Heart right ventricle (tissue), 16 donors: ENCODE results near the gene PTPRN2. TPM values are rescaled to one million over a fixed set of nuclear protein-coding genes. Genes with fewer than 3 reads are reported as not detected.

ENCODE experiments used
- ATAC-seq, 8 donors: fragments of 200-7000 bp; cut with Tn5 transposase; one replicate each; pipeline ENCODE4 v1.9.1; 2020; ENCODE audit warnings: mild to moderate bottlenecking in 8 of 8, moderate library complexity in 8 of 8, moderate number of reproducible peaks in 1 of 8
- DNase-seq, 2 donors: peaks; one replicate each; pipeline ENCODE4 v3.0.0-alpha.2; 2020
- H3K27ac ChIP-seq, 10 donors: fragments of 200-600 bp; sonication (generic) in 2 of 10; one replicate each; pipeline versions ENCODE4 v1.5.0 to v1.8.0; 2020 to 2022; ENCODE audit warnings: mild to moderate bottlenecking in 3 of 10
- H3K27me3 ChIP-seq, 7 donors: fragments of 200-600 bp; one replicate each; pipeline ENCODE4 v1.8.0; 2021 to 2022; ENCODE audit warnings: mild to moderate bottlenecking in 2 of 7
- H3K36me3 ChIP-seq, 9 donors: fragments of 200-600 bp; sonication (generic) in 1 of 9; one replicate each; pipeline versions ENCODE4 v1.5.0 to v1.8.0; 2020 to 2022; ENCODE audit warnings: mild to moderate bottlenecking in 2 of 9
- H3K4me1 ChIP-seq, 9 donors: fragments of 200-600 bp; sonication (generic) in 1 of 9; one replicate each; pipeline versions ENCODE4 v1.5.0 to v1.8.0; 2020 to 2022; ENCODE audit warnings: mild to moderate bottlenecking in 4 of 9
- H3K4me3 ChIP-seq, 10 donors: fragments of 200-600 bp; sonication (generic) in 2 of 10; one replicate each; pipeline versions ENCODE4 v1.5.0 to v1.8.0; 2020 to 2022; ENCODE audit warnings: mild to moderate bottlenecking in 7 of 10, moderate library complexity in 2 of 10
- H3K9me3 ChIP-seq, 11 donors: fragments of 200-600 bp in 10 of 11; sonication (generic) in 2 of 11; one replicate each; pipeline versions ENCODE4 v1.5.0 to v1.8.0; 2013 to 2022; ENCODE audit warnings: mild to moderate bottlenecking in 2 of 11, control low read depth in 1 of 11, moderate library complexity in 1 of 11
- WGBS, 2 donors: extraction: QIAGEN DNeasy Blood & Tissue Kit; methylation state at CpG; one replicate each; pipeline ENCODE4 v1.1.7; 2013; ENCODE audit warnings: inconsistent platforms in 1 of 2; 5-methylcytosine and 5-hydroxymethylcytosine counted together
- intact Hi-C, 10 donors: fragments of 100-400 bp; cut with DNase I; formaldehyde crosslinking; loops; one replicate each; pipeline versions ENCODE4 v1.11.1 to v1.14.2; 2022
- polyA plus RNA-seq, 2 donors: library from polyadenylated mRNA; stranded (reverse); fragments of 200-250 nt; gene quantifications; one replicate each; pipeline ENCODE4 v1.2.3, GENCODE V29; 2013
- total RNA-seq, 10 donors: library from RNA; stranded (reverse); fragmentation: NEBNext Ultra II Directional in 3 of 10; extraction: Animal tissue kit (Norgen Biotek cat#: 25700) in 3 of 10; gene quantifications; one replicate each; pipeline versions ENCODE4 v1.2.1 to v1.2.4, GENCODE V29; 2021 to 2023
- TF ChIP-seq, protein P1 (sequence below), 9 donors: fragments of 200-600 bp; sonication (generic) in 2 of 9; IDR thresholded peaks; one replicate each; pipeline versions ENCODE4 v1.5.0 to v1.8.0; 2021 to 2022; ENCODE audit warnings: antibody characterized with exemption in 9 of 9, mild to moderate bottlenecking in 5 of 9, moderate library complexity in 1 of 9
- donor health status: Arrhythmogenic right ventricular cardiomyopathy.
- donor health status: ischemic (EF 13 %, LVEDD 7.1; RV severe dilation, severe dysfunction).
- donor health status: healthy with polysubstance abuse.
- donor health status: DM: no; HTN: yes; CAD: no.
- donor health status: DM: no; HTN: no; CAD: no.
- donor health status: ischemic (EF 25% LVEDD 6.9; RV normal size, moderate dysfunction).
- donor health status: ischemic (EF 25% LVEDD 5.7; RV mildly dilated, moderate dysfunction).
- donor health status: healthy.
- donor health status: DM: yes; HTN: yes; CAD: no.
- donor health status: Ischemic cardiomyopathy.
- donor health status: ischemic (EF 35%, LVEDD 5.7; RV mildly dilated, moderate dysfunction).
- donor health status: nonischemic (EF 11% LVEDD 7.7; RV severe dilation, severe dysfunction).
- donor health status: DM: yes; HTN: yes; CAD: no.
- donor health status: PGD.
- donor health status: ischemic (EF 29% LVEDD 5.4; RV normal size, mild dysfunction).
- donor health status: nonischemic (EF 23%, LVEDD 6.1; RV moderate dilation, normal function).

Gene PTPRN2
- total and polyA plus RNA-seq, 12 donors, result 0.82 to 1.8 (median 1.3) TPM

GRCh38 chr7:157719008-157719682 lies 868.5 kb downstream of the PTPRN2 start:
- no peak overlapping the region for H3K4me3 ChIP-seq
- no peaks in the 10 kb centered on the region for H3K36me3 ChIP-seq
- no peak overlapping the region for H3K27ac ChIP-seq
- H3K27me3 ChIP-seq, result peaks cover 0 to 18% (median 11%) of the 10 kb centered on the region in 7 donors
- intact Hi-C loops, result no loop called here
- no peaks in the 10 kb centered on the region for H3K9me3 ChIP-seq
- 87 to 89% methylated on average over 21 of the region's 21 CpGs for WGBS, 2 donors
- no peaks in the 10 kb centered on the region for H3K4me1 ChIP-seq
- no peak for DNase-seq
- TF ChIP-seq, protein P1, sequence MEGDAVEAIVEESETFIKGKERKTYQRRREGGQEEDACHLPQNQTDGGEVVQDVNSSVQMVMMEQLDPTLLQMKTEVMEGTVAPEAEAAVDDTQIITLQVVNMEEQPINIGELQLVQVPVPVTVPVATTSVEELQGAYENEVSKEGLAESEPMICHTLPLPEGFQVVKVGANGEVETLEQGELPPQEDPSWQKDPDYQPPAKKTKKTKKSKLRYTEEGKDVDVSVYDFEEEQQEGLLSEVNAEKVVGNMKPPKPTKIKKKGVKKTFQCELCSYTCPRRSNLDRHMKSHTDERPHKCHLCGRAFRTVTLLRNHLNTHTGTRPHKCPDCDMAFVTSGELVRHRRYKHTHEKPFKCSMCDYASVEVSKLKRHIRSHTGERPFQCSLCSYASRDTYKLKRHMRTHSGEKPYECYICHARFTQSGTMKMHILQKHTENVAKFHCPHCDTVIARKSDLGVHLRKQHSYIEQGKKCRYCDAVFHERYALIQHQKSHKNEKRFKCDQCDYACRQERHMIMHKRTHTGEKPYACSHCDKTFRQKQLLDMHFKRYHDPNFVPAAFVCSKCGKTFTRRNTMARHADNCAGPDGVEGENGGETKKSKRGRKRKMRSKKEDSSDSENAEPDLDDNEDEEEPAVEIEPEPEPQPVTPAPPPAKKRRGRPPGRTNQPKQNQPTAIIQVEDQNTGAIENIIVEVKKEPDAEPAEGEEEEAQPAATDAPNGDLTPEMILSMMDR (IDR thresholded peaks at IDR 0.05), result no peak
- ATAC-seq, result no peak

DNA sequence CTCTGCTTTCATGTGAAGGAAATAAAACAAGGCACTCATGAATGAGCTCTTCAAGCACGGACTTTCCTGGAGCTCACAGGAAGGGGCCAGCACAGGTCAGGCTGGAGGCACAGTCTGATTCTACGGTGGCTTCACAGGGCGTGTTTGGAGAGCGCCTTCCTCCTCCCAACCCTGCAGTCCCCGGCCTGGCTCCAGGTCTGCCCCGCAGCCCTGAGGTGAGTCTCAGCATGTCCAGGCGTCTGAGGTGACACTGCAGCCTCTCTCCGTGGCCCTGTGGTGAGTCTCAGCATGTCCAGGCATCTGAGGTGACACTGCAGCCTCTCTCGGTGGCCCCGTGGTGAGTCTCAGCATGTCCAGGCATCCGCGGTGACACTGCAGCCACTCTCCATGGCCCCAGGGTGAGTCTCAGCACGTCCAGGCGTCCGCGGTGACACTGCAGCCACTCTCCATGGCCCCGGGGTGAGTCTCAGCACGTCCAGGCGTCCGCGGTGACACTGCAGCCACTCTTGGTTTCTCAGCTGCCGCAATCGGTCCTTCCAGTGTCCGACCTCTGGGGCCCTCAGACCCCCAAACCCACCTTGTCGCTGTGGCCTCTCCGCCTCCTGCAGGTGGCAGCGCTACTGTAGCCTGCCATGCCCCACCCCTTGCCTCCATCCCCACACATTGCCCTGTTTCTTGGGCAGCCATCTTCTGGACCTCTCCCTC lies 869.2 kb downstream of the PTPRN2 start:
- H3K27ac ChIP-seq, result no peak overlapping the region
- no peaks in the 10 kb centered on the region for H3K36me3 ChIP-seq
- H3K9me3 ChIP-seq, result no peaks in the 10 kb centered on the region
- TF ChIP-seq, protein P1 (IDR thresholded peaks at IDR 0.05), result no peak
- DNase-seq (no peak), ATAC-seq (no peak)
- 73 to 83% methylated on average over 27 of the region's 27 CpGs for WGBS, 2 donors
- H3K4me1 ChIP-seq, result no peaks in the 10 kb centered on the region
- intact Hi-C loops, result no loop called here
- no peak overlapping the region for H3K4me3 ChIP-seq
- H3K27me3 ChIP-seq, result peaks cover 0 to 18% (median 8%) of the 10 kb centered on the region in 7 donors

- DNase-seq (no peak), ATAC-seq (no peak)
- 92 to 93% methylated on average over 31 of the region's 31 CpGs for WGBS, 2 donors
- intact Hi-C loops, result no loop called here
- H3K27me3 ChIP-seq, result peaks cover 0 to 12% (median 3%) of the 10 kb centered on the region in 7 donors
- H3K9me3 ChIP-seq, result no peaks in the 10 kb centered on the region
- no peak overlapping the region for H3K4me3 ChIP-seq
- H3K36me3 ChIP-seq, result no peaks in the 10 kb centered on the region
- TF ChIP-seq, protein P1 (IDR thresholded peaks at IDR 0.05), result no peak
- no peaks in the 10 kb centered on the region for H3K4me1 ChIP-seq
- no peak overlapping the region for H3K27ac ChIP-seq
Measured at GRCh38 chr7:157717211-157718174, 870.1 kb downstream of the PTPRN2 start.

DNA sequence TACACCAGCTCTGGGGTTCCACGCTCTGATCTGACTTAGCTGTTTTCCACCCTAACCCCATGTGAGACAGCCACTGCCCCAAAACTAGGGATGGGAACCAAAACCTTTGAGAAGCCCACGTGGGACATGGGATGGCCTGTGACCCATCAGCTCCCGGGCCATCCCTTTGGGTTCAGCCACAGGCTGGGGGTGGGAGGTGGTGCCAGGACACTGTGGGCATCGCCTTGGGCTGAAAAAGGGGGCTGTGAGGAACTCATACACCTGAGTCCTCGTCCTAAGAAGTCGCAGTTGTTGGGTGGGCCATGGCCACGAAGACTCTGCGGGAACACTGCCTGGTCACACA lies 871.7 kb downstream of the PTPRN2 start:
- no peak overlapping the region for H3K4me3 ChIP-seq
- WGBS, 2 donors, result 61 to 80% methylated on average over 8 of the region's 8 CpGs
- peaks cover 0 to 12% (median 0%) of the 10 kb centered on the region in 7 donors for H3K27me3 ChIP-seq
- H3K27ac ChIP-seq, result no peak overlapping the region
- DNase-seq, result no peak
- intact Hi-C loops, result no loop called here
- TF ChIP-seq, protein P1 (IDR thresholded peaks at IDR 0.05), result no peak
- H3K9me3 ChIP-seq, result no peaks in the 10 kb centered on the region
- no peak for ATAC-seq
- no peaks in the 10 kb centered on the region for H3K4me1 ChIP-seq
- no peaks in the 10 kb centered on the region for H3K36me3 ChIP-seq
